Hindlimb muscle (tissue), 1 donor: ENCODE data around the gene PIR. TPM values are rescaled to one million over a fixed set of nuclear protein-coding genes. Genes with fewer than 3 reads are reported as not detected.

Source experiments
- DNase-seq: peaks from one replicate; pipeline ENCODE4 v3.0.0-alpha.2; 2013
- polyA plus RNA-seq: library from polyadenylated mRNA; unstranded; fragments of 120-200 nt; gene quantifications from one replicate; pipeline ENCODE4 v1.2.1, GENCODE V29; 2013; ENCODE audit not compliant: insufficient read length

PIR gene
- 3.2 TPM for polyA plus RNA-seq

DNA sequence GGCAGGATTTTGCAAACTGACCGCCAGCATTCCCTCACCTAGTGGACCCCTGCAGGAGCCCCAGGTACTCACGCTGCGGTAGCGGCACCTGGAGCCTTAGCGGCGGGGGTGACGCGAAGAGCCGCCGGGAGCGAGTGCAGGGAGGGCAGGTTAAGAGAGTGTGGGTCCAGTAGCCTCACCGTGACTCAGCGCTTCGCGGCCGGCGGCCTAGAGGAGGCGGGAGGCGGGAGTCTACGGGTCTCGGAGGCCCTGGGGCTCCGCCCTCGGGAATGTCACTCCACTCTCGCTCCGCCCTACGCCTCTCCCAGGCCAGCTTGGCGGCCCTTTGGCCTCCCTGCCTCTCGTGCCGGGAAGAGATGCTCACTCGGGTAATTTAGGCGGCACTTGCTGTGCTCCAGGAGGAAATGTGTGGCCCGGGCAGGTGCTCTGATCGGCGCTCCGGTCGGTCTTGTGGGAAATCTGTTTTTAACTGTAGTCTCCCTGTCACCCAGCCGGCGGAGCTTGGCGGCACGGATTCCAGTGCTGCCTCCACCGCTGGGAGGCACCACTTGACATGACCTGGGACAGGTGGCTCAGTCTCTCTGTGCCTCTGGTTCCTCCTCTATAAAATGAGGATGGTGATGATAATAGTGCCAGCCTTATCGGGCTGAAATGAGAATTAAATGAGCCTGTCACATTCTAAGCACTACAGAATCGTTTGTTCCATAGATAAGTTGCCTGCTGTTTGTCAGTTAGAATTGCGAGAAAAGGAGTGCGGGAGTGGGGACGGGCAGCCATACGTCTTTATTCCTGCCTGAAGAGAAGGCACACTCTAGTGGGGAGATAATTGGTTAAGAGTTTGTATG lies at the start of gene PIR:
PIR (minus strand) TSS at position 216 of the 845 bp plus-strand sequence. CDS start 2,076 bp downstream, outside the sequence.
- DNase-seq: peak; percentile 79

GRCh38 chrX:15530318-15530717 lies 37.2 kb upstream of the PIR start:
- DNase-seq: no peak

GRCh38 chrX:15529165-15529564 lies 36.0 kb upstream of the PIR start:
- no peak for DNase-seq

DNA sequence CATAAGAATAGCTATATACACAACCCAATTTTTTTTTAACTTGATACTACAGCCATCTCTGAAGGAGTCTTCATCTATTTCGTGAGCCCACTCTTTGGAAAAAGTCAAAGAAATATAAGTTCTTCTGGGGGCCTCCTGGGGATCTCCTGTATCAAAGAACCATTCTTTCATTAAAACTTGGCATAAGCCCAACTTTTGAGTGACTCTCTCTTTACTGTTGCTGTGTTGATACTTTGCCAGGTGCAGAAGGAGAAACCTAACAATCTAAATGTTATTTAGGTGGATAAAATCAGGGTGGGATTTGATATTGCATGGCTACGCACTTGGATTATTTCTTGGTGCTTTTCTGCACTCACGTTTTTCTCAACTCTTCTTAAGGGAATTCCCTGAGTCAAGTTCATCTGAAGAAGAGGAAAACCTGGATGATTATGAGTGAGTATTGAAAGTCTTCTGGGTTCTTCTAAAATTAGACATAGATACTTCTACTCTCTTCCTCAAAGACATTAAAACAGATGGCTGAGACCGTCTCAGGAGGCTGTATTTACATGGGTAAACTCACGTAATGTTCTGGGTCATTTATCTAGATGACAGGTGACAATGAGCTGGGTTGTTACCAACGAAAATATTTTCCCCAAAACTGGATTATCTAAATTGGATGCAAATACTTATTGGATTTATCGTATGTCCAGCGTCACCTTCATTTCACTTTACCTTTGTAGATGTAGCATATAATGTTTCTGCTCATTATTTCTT lies 32.7 kb upstream of the PIR start:
- no peak for DNase-seq

DNA sequence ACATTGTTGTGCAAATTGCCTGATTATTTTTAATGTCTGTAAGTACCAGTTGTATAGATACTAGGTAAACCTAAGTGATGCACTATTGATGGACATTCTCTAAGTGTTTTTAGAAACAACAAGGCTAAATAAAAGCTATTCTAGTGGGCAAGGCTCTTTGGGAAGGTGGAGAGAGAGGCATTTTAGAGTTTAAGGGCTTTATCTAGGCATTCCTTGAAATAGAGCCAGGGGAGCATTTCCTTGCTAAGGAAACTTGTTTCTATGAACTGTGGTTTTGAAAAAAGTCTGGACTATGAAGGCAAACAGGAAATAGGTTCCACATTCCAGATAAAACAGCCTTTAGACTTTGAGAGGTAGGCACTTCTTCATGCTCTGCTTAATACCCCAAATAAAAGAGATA lies 31.3 kb upstream of the PIR start:
- no peak for DNase-seq

DNA sequence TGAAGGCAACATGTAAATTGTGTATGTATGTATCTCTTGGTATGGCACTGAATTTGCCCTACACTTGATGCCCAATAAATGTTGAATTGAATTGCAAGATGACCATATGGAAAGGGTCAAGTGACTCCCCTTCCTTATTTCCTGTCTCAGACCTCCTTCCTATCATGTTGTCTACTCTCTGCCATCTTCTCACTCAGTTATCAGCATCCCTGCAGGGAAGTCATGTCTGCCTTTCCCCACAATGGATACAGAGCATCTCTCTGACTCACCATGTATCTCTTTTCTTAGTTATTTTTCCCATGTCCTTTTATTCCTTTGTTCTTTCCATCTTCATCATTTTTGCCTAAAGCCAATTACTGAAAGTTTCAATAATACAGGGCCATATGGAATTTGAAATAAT lies 30.0 kb upstream of the PIR start:
- no peak for DNase-seq

GRCh38 chrX:15522464-15522863 lies 29.3 kb upstream of the PIR start:
- no peak for DNase-seq

GRCh38 chrX:15515931-15516330 lies 22.8 kb upstream of the PIR start:
- no peak for DNase-seq

DNA sequence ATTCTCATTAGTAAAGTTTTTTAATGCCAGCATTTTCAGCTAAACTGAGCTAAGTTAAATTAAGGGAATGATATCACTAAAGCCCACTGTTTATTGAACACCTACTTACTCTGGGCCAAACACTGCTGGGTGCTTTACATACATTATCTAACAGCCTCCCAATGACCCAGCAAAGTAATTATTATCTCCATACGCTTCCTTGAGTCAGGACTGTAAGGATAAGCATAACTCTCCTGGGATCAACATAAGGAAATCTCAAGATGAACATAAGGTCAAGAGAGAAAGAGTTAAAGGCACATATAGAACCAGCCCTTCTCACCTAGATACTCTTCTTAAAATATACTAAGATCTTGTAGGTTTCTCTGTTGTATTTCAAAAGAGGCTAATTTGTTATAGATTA lies 21.1 kb upstream of the PIR start:
- no peak for DNase-seq

DNA sequence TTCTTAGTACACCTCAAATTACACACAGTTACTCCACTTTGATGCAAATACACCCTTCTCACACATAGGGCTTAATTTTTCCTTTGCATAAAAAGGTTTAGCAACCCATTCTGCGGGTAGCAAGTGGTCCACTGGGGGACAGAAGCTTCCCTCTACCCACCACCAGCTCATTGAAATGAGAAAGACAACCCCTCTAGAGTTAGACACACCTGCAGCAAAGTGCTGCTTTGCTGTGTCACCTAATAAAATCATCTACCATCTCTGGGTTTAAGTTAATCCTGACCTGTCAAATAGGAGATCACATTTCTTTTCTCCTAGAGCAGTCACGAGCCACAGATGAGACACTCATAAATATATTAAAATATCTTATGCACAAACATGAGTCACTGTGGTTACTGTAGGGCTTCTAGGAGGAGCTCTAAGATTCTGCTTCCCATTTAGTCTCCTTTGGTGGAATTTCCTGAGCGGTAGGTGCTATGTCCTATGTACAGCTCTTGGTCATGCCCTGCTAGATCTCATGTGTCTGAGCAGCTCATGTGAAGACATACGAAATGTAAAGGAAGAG lies 19.4 kb upstream of the PIR start:
- no peak for DNase-seq

DNA sequence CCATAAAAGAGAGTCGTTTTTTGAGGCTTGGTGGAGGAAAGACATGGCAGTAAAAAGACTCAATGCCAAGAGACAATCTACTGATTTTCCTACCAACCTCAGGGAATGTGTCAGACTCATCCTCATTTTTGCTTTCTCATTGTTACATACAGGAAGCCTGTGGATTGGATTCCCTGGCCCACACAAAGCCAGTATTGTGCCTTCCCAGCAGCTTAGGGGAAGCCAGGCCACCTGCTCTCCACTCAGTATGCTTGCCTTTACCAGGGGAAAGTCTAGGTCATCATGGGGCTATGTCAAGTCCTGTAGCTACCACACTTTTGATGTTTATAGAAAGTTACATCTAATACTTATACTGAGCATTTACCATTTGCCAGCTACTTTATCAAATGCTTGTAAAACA lies 18.4 kb upstream of the PIR start:
- no peak for DNase-seq

- DNase-seq: no peak
Observed at GRCh38 chrX:15509845-15510244, 16.7 kb upstream of the PIR start.

DNA sequence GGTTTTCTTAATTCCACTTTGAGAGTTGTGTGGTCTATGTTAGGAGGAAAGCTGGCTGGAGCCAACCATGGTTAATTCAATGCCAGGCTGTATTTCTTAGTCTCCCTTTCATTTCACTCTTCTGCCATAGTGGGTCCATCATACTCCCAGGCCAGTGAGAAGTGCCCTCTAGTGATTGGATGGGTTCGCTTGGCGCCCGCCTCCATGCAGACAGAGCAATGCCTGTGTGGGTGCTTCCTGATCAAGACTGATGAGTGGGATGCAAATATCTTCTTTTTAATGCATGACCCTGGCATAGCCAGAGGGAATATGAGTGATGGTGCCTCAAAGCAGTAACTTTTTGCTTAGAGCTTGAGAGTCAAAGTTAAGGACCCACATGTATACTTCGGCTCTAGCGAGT lies 13.9 kb upstream of the PIR start:
- no peak for DNase-seq

- DNase-seq: no peak
Observed at GRCh38 chrX:15505101-15505500, 12.0 kb upstream of the PIR start.

GRCh38 chrX:15504661-15505060 lies 11.5 kb upstream of the PIR start:
- no peak for DNase-seq

- DNase-seq: no peak
Observed at GRCh38 chrX:15501506-15501905, 8.4 kb upstream of the PIR start.

- peak; percentile 45 for DNase-seq
Observed at GRCh38 chrX:15500497-15500966, 7.4 kb upstream of the PIR start, which contains the start of gene BMX. Gene BMX (plus strand): TSS chrX:15500807. CDS start chrX:15508354, 7,547 bp downstream.

DNA sequence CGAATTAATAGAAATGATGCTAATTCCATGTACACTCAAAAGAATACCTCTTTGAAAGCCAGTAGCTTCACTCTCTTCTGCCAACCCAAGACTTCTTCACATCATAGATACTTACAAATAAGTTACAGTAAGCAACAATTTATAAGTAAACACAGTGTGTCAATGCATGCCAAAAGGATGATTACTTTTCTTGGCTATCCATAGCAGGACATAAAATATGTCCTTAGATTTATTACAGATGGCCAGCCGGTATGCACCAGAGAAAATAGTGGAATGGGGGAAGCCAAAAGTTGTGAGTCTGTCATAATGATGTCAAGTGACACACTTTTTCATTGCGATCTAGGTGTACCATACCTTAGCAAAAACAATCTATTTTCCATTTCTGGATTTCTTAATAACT lies 6.8 kb upstream of the PIR start:
- peak; percentile 19 for DNase-seq

DNA sequence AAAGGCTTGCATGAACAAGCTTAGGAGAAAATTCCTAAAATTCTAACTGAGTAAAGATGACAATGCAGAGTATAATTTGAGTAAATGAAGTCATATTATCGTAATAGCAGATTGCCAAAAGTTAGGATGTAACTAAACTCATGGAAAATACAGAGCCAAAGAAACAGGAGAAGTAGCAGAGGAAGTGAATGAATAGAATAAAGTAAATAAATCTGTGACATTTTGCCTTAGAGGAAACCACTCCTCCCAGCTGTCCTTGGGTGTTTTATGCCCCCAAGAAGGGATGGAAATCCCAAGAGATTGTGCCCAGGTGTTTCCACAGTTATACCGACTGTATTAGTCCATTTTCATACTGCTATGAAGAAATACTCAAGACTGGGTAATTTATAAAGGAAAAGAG lies 5.6 kb upstream of the PIR start:
- no peak for DNase-seq

- DNase-seq: no peak
Observed at GRCh38 chrX:15497865-15498264, 4.7 kb upstream of the PIR start.

- DNase-seq: no peak
Observed at GRCh38 chrX:15496824-15497223, 3.7 kb upstream of the PIR start.

- DNase-seq: no peak
Observed at GRCh38 chrX:15495801-15496200, 2.7 kb upstream of the PIR start.

DNA sequence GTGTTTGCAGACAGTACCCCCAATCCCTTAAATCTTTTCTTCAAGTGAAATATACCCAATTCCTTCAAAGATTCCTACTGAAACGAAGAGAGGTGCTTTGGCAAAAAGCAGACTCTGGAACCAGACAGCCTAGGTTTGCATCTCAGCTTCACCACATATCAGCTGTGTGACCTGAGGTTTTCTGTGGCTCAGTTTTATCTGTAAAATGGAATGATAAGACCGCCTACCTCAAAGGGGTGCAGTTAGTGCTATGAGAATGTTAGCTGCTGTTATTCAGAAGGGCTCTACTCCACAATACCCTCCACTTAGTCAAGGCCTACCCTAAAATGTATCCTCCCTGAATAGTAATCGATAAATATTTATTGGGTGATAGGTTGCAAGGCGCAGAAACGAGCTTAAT lies 664 bp downstream of the PIR start:
- no peak for DNase-seq
